UCSD-AML1 (cell line): ENCODE measurements around the gene LILRA6.
"Not testable (repeated sequence)": the region's sequence is repeated elsewhere in the genome, so short reads cannot be mapped to it uniquely, and the experiment has no call there.

Experiments
- DNase-seq: peaks from one replicate; lab custom pipeline; 2025; ENCODE audit not compliant: unreplicated experiment; lab: John Stamatoyannopoulos, UW

Gene LILRA6

GRCh38 chr19:54266133-54266532, 23.5 kb upstream of the LILRA6 start:
- peak; percentile 75 for DNase-seq

- no peak for DNase-seq
Measured at GRCh38 chr19:54262470-54262869, 19.9 kb upstream of the LILRA6 start.

GRCh38 chr19:54262066-54262465, 19.5 kb upstream of the LILRA6 start:
- DNase-seq: no peak

GRCh38 chr19:54257116-54257480, 14.5 kb upstream of the LILRA6 start, which contains the start of gene LILRB5:
Gene LILRB5 (minus strand): TSS chr19:54257273. CDS start chr19:54257193, 80 bp downstream.
- DNase-seq: no peak

GRCh38 chr19:54256250-54257115, 13.9 kb upstream of the LILRA6 start:
- DNase-seq: no peak

GRCh38 chr19:54255105-54255775, 12.7 kb upstream of the LILRA6 start:
- no peak for DNase-seq

- DNase-seq: no peak
Measured at GRCh38 chr19:54254195-54254906, 11.8 kb upstream of the LILRA6 start.

GRCh38 chr19:54253331-54254194, 11.0 kb upstream of the LILRA6 start:
- DNase-seq: no peak

- DNase-seq: no peak
Measured at GRCh38 chr19:54252845-54253244, 10.3 kb upstream of the LILRA6 start.

GRCh38 chr19:54252243-54252642, 9.7 kb upstream of the LILRA6 start:
- DNase-seq: no peak

- peak; percentile 70 for DNase-seq
Measured at GRCh38 chr19:54248016-54248601, 5.5 kb upstream of the LILRA6 start.

GRCh38 chr19:54247106-54247930, 4.7 kb upstream of the LILRA6 start:
- DNase-seq: peak; percentile 53

GRCh38 chr19:54245936-54246335, 3.3 kb upstream of the LILRA6 start:
- DNase-seq: peak; percentile 24

GRCh38 chr19:54243809-54244208, 1.2 kb upstream of the LILRA6 start:
- not testable (repeated sequence) for DNase-seq

GRCh38 chr19:54242234-54242633, 356 bp downstream of the LILRA6 start:
- not testable (repeated sequence) for DNase-seq

GRCh38 chr19:54240372-54241336, 1.9 kb downstream of the LILRA6 start:
- DNase-seq: not testable (repeated sequence)

GRCh38 chr19:54239491-54240371, 2.9 kb downstream of the LILRA6 start:
- not testable (repeated sequence) for DNase-seq
